NCI-H128 (cell line): ENCODE measurements around the gene CEP131.
A peak's percentile ranks its signal among the peaks of the same experiment; 100 is the strongest.
"Not testable (repeated sequence)": the region's sequence is repeated elsewhere in the genome, so short reads cannot be mapped to it uniquely, and the experiment has no call there.

ENCODE experiments used
- DNase-seq: peaks from one replicate; lab custom pipeline; 2025; ENCODE audit not compliant: unreplicated experiment; lab: John Stamatoyannopoulos, UW

CEP131 gene

GRCh38 chr17:81156866-81157805, 65.6 kb downstream of the CEP131 start:
- no peak for DNase-seq

GRCh38 chr17:81154961-81155360, 67.8 kb downstream of the CEP131 start:
- no peak for DNase-seq

- not testable (repeated sequence) for DNase-seq
These were observed 68.7 kb downstream of the CEP131 start for GRCh38 chr17:81154016-81154415.

- no peak for DNase-seq
These were observed 69.4 kb downstream of the CEP131 start for GRCh38 chr17:81153340-81153803.

GRCh38 chr17:81152288-81152828, 70.4 kb downstream of the CEP131 start:
- DNase-seq: no peak

GRCh38 chr17:81151278-81151677, 71.5 kb downstream of the CEP131 start:
- no peak for DNase-seq

- no peak for DNase-seq
These were observed 72.2 kb downstream of the CEP131 start for GRCh38 chr17:81150377-81151077.

GRCh38 chr17:81148986-81149533, 73.7 kb downstream of the CEP131 start:
- DNase-seq: no peak

- DNase-seq: no peak
These were observed 74.2 kb downstream of the CEP131 start for GRCh38 chr17:81148571-81148970.

GRCh38 chr17:81147701-81148100, 75.1 kb downstream of the CEP131 start:
- no peak for DNase-seq

GRCh38 chr17:81146208-81146607, 76.6 kb downstream of the CEP131 start:
- DNase-seq: not testable (repeated sequence)

- no peak for DNase-seq
These were observed 78.4 kb downstream of the CEP131 start for GRCh38 chr17:81144423-81144781.

- no peak for DNase-seq
These were observed 78.9 kb downstream of the CEP131 start for GRCh38 chr17:81143717-81144422.

- no peak for DNase-seq
These were observed 79.6 kb downstream of the CEP131 start for GRCh38 chr17:81143200-81143527.

GRCh38 chr17:81142301-81143199, 80.2 kb downstream of the CEP131 start:
- DNase-seq: peak; percentile 27

GRCh38 chr17:81140695-81141094, 82.1 kb downstream of the CEP131 start:
- DNase-seq: no peak

- DNase-seq: no peak
These were observed 82.7 kb downstream of the CEP131 start for GRCh38 chr17:81140018-81140417.
